Measurements from ENCODE around the gene MFSD6.
"Not testable (repeated sequence)": the region's sequence is repeated elsewhere in the genome, so short reads cannot be mapped to it uniquely, and the experiment has no call there.

The MFSD6 gene

DNA sequence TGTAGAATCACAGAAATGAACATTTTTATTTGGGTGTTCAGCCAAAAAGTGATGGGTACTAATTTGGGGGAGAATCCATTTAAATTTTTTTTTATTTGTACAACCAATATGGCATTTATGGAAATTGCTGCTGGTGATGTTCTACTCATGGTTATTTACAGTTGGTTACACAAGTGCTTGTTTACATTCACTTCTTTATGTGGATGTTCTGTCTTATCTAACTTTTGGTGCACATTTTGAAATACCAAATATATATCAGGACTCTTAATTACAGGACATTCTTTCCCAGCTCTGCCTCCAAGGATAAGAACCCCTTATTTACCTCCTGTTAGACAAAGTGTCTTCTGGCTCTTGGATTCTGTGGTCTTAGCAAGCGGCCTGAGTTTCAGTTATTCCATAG is 91.1 kb downstream of the MFSD6 start:
- no peak for DNase-seq
- no peak for TF ChIP-seq POLR2A (IDR thresholded peaks at IDR 0.05; ENCODE audit: low read length)
- no peak for TF ChIP-seq GATA1 (IDR thresholded peaks at IDR 0.05; ENCODE audit: low read depth, low read length)

DNA sequence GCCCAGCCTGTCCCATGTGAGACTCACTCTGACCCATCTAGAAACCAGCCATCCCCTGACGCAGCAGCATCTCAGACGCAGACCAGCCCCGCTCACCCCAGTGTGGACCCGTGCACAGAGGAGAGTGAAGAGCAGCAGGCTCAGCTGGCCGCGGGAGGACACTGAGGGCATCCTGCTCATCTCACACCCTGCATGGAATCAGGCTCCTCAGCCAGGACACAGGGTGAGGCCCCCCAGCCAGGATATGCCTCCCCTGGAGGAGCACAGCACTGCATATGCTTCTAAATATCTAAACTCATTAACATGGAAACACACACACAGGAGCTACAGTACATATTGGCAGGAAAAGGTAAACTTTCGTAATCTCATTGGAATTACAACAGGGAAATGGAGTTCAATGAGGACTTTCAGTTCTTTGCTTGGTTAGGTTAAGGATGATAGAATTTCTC is 91.9 kb downstream of the MFSD6 start:
- TF ChIP-seq GATA1 (IDR thresholded peaks at IDR 0.05; ENCODE audit: low read depth, low read length) (no peak), POLR2A (IDR thresholded peaks at IDR 0.05; ENCODE audit: low read length) (no peak)
- no peak for DNase-seq

DNA sequence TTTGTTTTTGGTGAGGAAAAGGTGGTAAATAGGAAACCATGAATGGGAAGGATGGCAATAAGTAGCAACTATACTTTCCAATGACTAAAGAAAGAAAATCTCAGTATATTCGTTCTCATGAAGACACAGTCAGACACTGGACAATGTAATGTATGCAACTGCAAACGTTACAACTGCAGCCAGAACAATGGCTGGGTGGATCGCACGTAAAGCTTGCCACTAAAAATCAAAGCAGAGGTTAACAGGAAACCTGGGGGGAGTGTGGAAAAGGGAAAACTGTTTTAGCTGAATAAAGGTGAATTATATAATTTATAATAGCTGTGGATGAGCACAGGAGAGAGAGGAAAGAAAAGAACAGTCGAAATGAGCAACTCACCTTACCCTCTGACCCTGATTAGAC is 93.1 kb downstream of the MFSD6 start:
- DNase-seq: no peak
- no peak for TF ChIP-seq POLR2A (IDR thresholded peaks at IDR 0.05; ENCODE audit: low read length)
- no peak for TF ChIP-seq GATA1 (IDR thresholded peaks at IDR 0.05; ENCODE audit: low read depth, low read length)

DNA sequence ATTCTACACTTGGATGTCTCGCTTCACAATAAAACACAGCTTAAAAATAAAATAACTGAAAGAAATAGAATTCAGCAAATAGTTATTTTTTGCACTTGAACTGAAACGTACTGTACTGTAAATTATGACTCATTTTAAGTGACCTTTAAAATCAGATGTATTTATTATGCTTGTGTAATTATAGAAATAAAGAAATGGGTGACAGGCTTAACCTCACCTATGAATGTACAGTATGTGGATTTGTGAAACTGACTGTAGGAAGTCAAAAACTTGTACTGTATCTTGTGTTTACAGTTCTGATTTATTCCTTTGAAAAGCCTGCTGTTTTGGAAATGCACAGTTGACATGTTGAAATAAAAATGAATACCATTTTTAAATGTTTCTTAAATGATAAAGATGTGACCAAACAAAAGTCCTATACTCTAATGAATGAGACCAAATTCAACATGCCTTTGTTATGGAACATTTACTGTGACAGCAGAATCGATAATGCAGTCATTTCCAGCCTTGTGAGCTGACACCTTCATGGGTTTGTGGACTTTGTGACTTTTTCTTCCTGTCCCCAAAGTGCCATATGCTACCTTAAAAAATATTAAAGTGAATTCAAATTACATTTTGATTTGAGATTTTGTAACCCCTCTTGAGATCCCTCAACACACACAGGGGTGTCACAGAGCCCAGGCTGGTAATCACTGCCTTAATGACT is 93.7 kb downstream of the MFSD6 start:
- DNase-seq: no peak
- no peak for TF ChIP-seq GATA1 (IDR thresholded peaks at IDR 0.05; ENCODE audit: low read depth, low read length)
- no peak for TF ChIP-seq POLR2A (IDR thresholded peaks at IDR 0.05; ENCODE audit: low read length)

DNA sequence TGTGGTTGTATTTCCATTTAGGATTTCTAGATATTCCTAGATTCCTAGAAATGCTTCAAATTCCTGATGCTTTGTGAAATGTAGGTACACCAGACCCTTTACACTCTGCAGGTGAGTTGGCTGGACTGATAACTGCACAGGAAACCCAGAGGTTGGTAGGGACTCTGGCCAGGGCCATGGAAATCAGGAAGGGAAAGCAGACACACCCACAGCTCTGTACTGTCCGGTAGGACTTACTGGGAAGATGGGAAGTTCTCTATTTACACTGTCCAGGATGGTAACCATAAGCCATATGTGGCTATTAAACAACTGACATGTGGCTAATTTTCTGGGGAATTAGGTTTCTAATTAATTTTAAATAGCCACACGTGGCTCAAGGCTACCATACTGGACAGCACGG is 94.9 kb downstream of the MFSD6 start:
- no peak for DNase-seq
- TF ChIP-seq GATA1 (IDR thresholded peaks at IDR 0.05; ENCODE audit: low read depth, low read length) (no peak), POLR2A (IDR thresholded peaks at IDR 0.05; ENCODE audit: low read length) (no peak)

DNA sequence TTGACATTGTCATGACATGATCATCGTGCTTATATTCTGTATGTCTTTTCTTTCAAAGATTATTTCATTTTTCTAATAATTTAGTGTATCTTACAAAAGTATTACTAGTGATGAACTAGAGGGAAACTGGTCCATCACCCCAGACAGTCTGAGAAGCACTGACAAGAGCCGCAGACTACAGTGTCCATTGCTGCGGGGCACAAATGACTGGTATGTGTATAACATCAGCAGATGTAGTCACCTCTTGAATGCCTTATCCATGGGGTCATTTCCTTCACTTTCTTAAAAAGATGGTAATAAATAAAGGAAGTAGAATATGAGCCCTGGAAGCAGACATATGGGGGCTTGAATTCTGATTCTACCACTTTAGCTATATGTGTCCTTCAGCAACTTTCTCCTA is 96.8 kb downstream of the MFSD6 start:
- TF ChIP-seq GATA1 (IDR thresholded peaks at IDR 0.05; ENCODE audit: low read depth, low read length) (no peak), POLR2A (IDR thresholded peaks at IDR 0.05; ENCODE audit: low read length) (no peak)
- no peak for DNase-seq

DNA sequence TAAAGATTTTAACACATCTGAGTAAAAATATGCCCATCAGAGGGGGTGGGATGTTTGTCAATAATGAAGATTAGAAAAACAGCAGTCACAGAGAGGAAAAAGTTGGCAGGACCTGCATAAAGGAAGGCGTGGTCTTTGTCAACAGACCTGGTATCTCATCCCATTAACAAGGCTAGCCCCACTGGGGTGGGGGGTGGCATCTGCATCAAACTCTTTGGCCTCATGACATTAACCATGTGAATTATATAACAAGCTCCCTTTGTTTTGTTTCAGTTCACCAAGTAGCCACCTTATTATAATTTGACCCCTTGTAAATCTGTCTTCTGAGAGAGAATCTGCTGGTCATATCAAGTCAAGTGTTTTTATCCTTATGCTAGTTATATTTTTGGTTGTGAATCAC is 97.5 kb downstream of the MFSD6 start:
- no peak for DNase-seq
- TF ChIP-seq GATA1 (IDR thresholded peaks at IDR 0.05; ENCODE audit: low read depth, low read length) (no peak), POLR2A (IDR thresholded peaks at IDR 0.05; ENCODE audit: low read length) (no peak)

DNA sequence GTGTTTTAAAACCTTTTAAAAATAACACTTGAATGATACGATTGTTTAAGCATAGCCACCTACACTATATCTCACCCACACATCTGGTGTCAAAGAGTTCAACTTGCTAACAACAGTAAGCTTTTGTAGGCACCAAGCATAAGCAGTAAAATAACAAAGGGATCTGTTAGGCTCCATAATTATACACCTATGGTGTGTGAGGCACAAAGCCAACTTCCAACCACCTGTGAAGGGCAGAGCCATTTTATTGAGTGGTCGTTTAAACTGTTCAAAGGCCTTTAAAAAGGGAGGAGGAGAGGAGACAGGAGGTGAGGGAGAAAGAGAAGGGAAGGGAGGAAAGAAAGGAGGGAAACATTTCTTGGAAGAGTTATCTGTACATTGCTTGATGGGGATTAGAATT is 98.5 kb downstream of the MFSD6 start:
- no peak for TF ChIP-seq POLR2A (IDR thresholded peaks at IDR 0.05; ENCODE audit: low read length)
- no peak for TF ChIP-seq GATA1 (IDR thresholded peaks at IDR 0.05; ENCODE audit: low read depth, low read length)
- no peak for DNase-seq

DNA sequence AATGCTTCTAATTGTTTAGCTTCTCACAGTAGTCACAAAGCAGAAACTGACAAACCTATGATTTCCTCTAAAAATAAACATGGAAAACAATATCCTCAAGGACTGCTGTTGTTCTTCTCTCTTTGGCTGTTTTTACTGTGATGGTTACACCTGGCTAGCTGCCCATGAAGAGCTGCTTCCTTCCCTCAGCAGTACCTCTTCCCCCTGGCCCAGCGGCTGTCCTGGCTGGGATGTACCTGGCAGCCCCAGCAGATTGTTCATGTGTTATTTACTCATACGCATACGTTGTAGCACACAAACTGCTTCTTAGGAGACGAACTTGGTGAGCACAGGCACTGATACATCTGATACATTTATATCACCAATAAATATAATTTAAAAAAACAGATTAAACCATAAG is 99.0 kb downstream of the MFSD6 start:
- no peak for DNase-seq

DNA sequence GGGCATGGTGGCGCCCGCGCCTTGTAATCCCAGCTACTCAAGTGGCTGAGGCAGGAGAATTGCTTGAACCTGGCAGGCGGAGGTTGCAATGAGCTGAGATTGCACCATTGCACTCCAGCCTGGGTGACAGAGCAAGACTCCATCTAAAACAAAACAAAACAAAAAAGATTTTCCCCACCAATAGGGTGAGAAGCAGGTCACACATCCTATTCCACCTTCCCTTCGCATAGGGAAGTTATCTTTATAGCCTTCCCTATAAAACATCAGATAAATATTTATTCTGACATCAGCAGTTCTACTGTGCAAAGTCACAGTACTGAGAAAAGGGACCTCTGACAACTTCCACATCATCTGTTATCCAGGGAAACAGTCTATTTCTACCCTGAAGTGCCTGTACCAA is 101.7 kb downstream of the MFSD6 start:
- not testable (repeated sequence) for DNase-seq

More for the DNA sequence above, 99.0 kb downstream of the MFSD6 start:
- TF ChIP-seq GATA1 (IDR thresholded peaks at IDR 0.05; ENCODE audit: low read depth, low read length) (no peak), POLR2A (IDR thresholded peaks at IDR 0.05; ENCODE audit: low read length) (no peak)

DNA sequence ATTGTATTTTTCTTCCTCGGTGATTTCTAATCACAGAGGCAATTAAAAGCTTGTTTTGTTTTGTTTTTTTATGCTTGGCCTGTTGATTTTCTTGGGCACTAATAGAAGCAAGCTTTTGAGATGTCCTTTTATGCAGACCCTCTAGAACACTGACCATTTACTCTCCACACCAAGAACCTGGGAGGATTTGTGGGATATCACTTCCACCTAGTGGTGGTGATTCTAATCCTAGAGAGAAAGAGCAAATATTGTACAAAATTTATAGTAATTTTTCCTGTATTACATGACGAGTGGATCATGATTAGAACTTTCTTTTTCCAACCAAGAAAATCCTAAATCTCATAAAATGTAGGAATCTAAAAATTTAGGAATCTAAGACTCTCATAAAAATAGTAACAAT is 102.9 kb downstream of the MFSD6 start:
- DNase-seq: peak; percentile 41 to 58
- TF ChIP-seq POLR2A (IDR thresholded peaks at IDR 0.05; ENCODE audit: low read length): no peak
- no peak for TF ChIP-seq GATA1 (IDR thresholded peaks at IDR 0.05; ENCODE audit: low read depth, low read length)

DNA sequence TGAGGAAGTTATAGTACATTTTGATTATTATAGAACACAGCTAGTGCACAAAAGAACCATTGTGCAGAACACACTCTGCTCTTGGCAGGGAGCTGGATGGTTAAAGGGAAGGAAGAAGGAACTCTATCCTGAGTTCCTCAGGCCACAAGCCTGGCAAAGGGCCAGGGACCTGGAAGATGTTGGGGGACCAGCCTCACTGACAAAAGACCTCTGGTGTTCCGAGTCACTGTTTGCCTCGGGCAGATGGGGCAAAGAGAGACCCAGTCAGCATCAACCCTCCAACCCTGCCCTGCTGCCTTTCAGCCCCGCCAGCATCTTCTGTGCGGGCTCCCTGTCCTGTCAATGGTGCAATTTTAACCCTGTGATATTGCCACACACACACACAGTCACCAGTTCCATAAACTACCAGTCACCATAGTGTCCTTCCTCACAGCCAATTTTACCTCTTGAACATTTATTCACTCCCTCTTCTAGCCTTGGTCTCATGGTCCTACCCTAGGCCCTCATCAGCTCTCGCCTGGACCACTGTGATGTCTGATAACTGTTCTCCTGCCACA is 104.5 kb downstream of the MFSD6 start:
- no peak for DNase-seq
- TF ChIP-seq GATA1 (IDR thresholded peaks at IDR 0.05; ENCODE audit: low read depth, low read length) (no peak), POLR2A (IDR thresholded peaks at IDR 0.05; ENCODE audit: low read length) (no peak)

DNA sequence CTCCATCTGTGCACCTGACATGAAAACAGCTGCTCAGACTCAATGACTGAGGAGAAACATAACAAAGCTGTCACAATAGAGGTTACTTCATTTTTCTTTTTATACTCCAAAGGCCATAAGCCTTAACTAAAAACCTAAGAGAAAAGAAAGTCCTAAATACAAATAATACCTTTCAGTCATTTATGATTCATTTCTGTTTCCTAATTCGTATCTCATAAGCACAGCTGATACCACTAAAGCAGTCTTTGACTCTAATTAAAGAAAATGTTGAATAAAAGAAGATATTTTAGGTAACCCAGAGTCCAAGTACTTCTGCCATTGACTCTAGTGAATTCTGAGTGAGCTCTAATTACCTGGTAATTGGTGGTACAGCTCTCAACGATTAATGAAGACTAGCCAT is 105.7 kb downstream of the MFSD6 start:
- TF ChIP-seq GATA1 (IDR thresholded peaks at IDR 0.05; ENCODE audit: low read depth, low read length) (no peak), POLR2A (IDR thresholded peaks at IDR 0.05; ENCODE audit: low read length) (no peak)

DNA sequence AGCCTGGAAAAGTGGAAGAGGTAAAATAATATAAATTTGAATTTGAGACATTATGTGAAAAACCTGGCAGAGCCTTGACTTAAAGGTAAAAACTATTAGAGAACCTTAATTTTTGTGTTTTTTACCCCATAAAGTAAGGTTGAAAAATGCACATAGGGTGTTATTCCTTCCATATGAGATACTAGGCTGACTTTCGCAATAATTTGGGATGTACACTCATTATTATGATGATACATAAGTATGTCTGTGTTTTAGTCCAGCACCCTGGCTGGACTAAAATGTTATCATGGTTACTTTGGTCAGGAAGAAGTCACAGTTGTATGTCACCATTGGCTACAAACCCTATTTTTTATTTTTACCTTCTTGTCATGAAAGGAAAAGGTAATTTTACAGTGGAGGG is 106.5 kb downstream of the MFSD6 start:
- no peak for TF ChIP-seq POLR2A (IDR thresholded peaks at IDR 0.05; ENCODE audit: low read length)
- no peak for TF ChIP-seq GATA1 (IDR thresholded peaks at IDR 0.05; ENCODE audit: low read depth, low read length)
- DNase-seq: no peak

More for the DNA sequence above, 105.7 kb downstream of the MFSD6 start:
- DNase-seq: no peak

DNA sequence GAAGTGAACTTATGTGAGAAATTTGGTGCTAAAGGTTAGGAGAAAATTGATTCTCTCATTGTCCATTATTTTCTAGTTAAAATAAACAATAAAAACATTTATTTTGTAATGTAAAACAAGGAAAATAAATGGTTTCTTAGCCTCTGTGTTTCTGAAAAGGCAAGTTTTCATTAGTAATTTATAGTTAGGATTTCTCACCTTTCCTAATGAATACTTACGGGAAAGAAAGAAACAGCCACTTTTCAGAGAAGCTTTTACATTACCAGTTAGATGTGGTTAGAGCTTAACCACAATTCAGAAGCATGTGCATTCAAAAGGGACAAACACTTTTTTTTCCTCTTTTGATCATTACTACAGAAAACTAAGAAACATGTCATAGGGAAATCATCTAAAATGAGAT is 107.5 kb downstream of the MFSD6 start:
- DNase-seq: no peak
- no peak for TF ChIP-seq GATA1 (IDR thresholded peaks at IDR 0.05; ENCODE audit: low read depth, low read length)
- no peak for TF ChIP-seq POLR2A (IDR thresholded peaks at IDR 0.05; ENCODE audit: low read length)
